Endothelial cell (in vitro differentiated cells): ENCODE results near the gene MBD3L1. TPM values are rescaled to one million over a fixed set of nuclear protein-coding genes. Genes with fewer than 3 reads are reported as not detected.

Experiments
- DNase-seq: peaks from one replicate; pipeline ENCODE4 v3.0.0; 2021; ENCODE audit warnings: low spot score
- H3K27ac Mint-ChIP-seq: one replicate; pipeline ENCODE4 v1.8.0; 2021; ENCODE audit warnings: mixed read lengths, inconsistent platforms; ENCODE audit not compliant: unreplicated experiment
- H3K27me3 Mint-ChIP-seq: one replicate; pipeline ENCODE4 v1.8.0; 2021; ENCODE audit warnings: mild to moderate bottlenecking, moderate library complexity, mixed read lengths, inconsistent platforms; ENCODE audit not compliant: unreplicated experiment
- H3K36me3 Mint-ChIP-seq: one replicate; pipeline ENCODE4 v1.8.0; 2021; ENCODE audit warnings: mild to moderate bottlenecking, low read depth, mixed read lengths, inconsistent platforms; ENCODE audit not compliant: unreplicated experiment
- H3K4me1 Mint-ChIP-seq: one replicate; pipeline ENCODE4 v1.8.0; 2021; ENCODE audit warnings: mild to moderate bottlenecking, mixed read lengths, inconsistent platforms; ENCODE audit not compliant: unreplicated experiment
- H3K4me3 Mint-ChIP-seq: one replicate; pipeline ENCODE4 v1.8.0; 2021; ENCODE audit warnings: mild to moderate bottlenecking, mixed read lengths, inconsistent platforms; ENCODE audit not compliant: unreplicated experiment
- H3K9me3 Mint-ChIP-seq: one replicate; pipeline ENCODE4 v1.8.0; 2021; ENCODE audit warnings: mixed read lengths, inconsistent platforms; ENCODE audit not compliant: unreplicated experiment
- total RNA-seq: library from RNA; stranded (reverse); fragmentation: NEBNext Ultra II Directional; extraction: Animal tissue kit (Norgen Biotek cat#: 25700); gene quantifications from one replicate; pipeline ENCODE4 v1.2.1, GENCODE V29; 2021; ENCODE audit not compliant: unreplicated experiment
- TF ChIP-seq, protein P1 (sequence below): fragments of 200-600 bp; sonication (generic); IDR thresholded peaks from one replicate; pipeline ENCODE4 v1.5.0; 2021; ENCODE audit warnings: antibody characterized with exemption; ENCODE audit not compliant: unreplicated experiment

The MBD3L1 gene
- total RNA-seq, 1 donor from 2014 or later = not detected

DNA sequence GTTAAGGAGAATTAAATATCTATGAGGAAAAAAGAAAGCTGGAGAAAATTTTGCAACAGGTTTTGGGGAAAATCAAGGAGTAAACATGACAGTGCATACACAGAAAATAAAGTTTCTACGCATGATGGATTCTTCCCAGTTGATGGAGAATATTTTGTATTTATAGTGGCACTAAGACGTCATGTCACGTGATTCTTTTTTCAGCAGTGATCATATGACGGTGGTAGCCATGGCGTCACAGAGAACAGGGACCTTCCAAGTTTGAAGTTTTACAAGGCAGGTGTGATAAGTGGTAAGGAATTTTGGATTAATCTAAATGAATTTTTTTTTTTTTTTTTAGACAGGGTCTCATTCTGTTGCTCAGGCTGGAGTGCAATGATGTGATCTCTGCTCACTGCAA is 8.5 kb downstream of the MBD3L1 start:
- TF ChIP-seq, protein P1, sequence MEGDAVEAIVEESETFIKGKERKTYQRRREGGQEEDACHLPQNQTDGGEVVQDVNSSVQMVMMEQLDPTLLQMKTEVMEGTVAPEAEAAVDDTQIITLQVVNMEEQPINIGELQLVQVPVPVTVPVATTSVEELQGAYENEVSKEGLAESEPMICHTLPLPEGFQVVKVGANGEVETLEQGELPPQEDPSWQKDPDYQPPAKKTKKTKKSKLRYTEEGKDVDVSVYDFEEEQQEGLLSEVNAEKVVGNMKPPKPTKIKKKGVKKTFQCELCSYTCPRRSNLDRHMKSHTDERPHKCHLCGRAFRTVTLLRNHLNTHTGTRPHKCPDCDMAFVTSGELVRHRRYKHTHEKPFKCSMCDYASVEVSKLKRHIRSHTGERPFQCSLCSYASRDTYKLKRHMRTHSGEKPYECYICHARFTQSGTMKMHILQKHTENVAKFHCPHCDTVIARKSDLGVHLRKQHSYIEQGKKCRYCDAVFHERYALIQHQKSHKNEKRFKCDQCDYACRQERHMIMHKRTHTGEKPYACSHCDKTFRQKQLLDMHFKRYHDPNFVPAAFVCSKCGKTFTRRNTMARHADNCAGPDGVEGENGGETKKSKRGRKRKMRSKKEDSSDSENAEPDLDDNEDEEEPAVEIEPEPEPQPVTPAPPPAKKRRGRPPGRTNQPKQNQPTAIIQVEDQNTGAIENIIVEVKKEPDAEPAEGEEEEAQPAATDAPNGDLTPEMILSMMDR = no peak
- no peaks in the 10 kb centered on the region for H3K4me1 Mint-ChIP-seq
- DNase-seq = no peak
- peaks cover 36% of the 10 kb centered on the region for H3K9me3 Mint-ChIP-seq
- no peak overlapping the region for H3K4me3 Mint-ChIP-seq
- peaks cover 8% of the 10 kb centered on the region for H3K36me3 Mint-ChIP-seq
- H3K27ac Mint-ChIP-seq = no peak overlapping the region
- H3K27me3 Mint-ChIP-seq = peaks cover 2% of the 10 kb centered on the region

DNA sequence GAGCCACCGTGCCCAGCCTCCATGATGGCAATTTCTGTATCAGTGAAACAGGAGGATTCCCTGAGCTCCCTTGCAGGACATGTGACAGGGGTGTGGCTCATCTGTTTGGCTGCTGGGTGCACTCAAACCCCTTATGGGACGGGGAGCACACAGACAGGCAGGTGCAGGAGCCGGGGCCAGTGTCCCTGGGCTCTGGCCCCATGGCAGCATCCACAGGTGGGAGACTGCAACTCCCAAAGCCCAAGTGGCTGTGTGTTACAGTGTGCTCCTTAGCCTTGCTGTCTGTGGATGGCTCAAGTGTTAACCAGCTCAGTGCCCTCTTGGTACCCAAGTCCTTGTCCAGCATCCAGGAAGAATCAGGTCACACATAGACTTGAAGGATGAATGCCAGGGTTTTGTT is 14.6 kb downstream of the MBD3L1 start:
- H3K27me3 Mint-ChIP-seq = no peaks in the 10 kb centered on the region
- no peak for DNase-seq
- H3K9me3 Mint-ChIP-seq = peaks cover 37% of the 10 kb centered on the region
- no peak overlapping the region for H3K27ac Mint-ChIP-seq
- H3K36me3 Mint-ChIP-seq = peaks cover 6% of the 10 kb centered on the region
- TF ChIP-seq, protein P1 = no peak
- no peak overlapping the region for H3K4me3 Mint-ChIP-seq
- no peaks in the 10 kb centered on the region for H3K4me1 Mint-ChIP-seq

DNA sequence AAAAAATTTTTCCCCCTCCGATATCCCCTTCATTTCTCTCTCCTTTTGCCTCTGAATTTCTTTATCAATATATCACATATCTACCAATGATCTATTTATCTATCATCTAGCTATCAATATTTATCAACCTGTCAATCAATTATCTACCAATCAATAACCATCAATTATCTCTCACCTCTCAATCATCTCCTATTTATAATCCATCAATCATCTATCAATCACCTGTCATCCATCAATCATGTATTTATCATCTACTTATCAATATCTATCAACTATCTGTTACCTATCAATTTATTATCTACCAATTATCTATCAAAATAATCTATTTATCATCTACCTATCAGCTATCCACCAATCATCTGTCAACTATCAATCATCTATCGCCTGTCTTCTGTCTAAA is 17.1 kb downstream of the MBD3L1 start:
- DNase-seq = no peak
- Mint-ChIP-seq H3K36me3 (peaks cover 11% of the 10 kb centered on the region), H3K27me3 (peaks cover 3% of the 10 kb centered on the region), H3K27ac (no peak overlapping the region), H3K9me3 (peaks cover 37% of the 10 kb centered on the region), H3K4me1 (no peaks in the 10 kb centered on the region), H3K4me3 (no peak overlapping the region)
- TF ChIP-seq, protein P1 = no peak

DNA sequence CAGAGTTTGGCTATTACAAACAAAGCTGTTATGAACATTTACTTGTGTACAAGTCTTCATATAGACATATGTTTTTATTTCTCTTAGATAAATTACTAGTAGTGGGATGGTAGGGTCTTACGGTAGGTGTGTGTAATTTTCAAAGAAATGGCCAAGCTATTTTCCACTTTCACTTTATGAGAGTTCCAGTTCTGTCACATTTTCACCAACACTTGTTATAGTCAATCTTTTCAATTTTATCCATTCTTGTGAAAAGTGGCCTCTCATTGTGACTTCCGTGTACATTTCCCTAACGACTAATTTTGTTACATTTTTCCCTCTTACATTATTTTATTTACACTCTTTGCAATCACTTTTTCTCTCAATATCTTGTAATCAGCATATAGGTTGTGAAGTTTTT is 18.3 kb downstream of the MBD3L1 start:
- TF ChIP-seq, protein P1 = no peak
- Mint-ChIP-seq H3K36me3 (peaks cover 14% of the 10 kb centered on the region), H3K4me1 (no peaks in the 10 kb centered on the region), H3K9me3 (peaks cover 37% of the 10 kb centered on the region), H3K27me3 (peaks cover 3% of the 10 kb centered on the region), H3K27ac (no peak overlapping the region), H3K4me3 (no peak overlapping the region)
- no peak for DNase-seq

DNA sequence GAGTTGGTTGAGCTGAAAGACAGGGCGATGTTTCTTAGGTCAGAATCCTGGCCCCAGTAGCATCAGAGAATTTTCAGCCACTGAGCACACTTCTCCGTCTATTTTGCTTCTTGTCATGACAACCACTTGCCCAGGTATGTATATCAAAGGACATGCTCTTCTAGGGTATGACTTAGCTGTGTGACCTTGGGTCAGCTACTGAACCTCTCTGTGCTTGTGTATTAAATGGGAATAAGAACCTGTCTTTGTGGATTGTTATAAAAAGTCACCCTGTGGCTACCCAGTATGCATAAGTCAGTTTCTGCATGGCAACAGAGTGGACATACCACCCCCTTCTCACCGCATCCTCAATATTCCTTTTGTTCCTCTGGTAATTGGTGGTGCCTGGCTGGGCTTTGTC is 26.1 kb downstream of the MBD3L1 start:
- no peak for DNase-seq
- no peaks in the 10 kb centered on the region for H3K4me1 Mint-ChIP-seq
- no peak overlapping the region for H3K27ac Mint-ChIP-seq
- H3K36me3 Mint-ChIP-seq = peaks cover 10% of the 10 kb centered on the region
- TF ChIP-seq, protein P1 = no peak
- peaks cover 9% of the 10 kb centered on the region for H3K27me3 Mint-ChIP-seq
- H3K4me3 Mint-ChIP-seq = no peak overlapping the region
- H3K9me3 Mint-ChIP-seq = peaks cover 26% of the 10 kb centered on the region
